ENCODE data around the gene G2E3. TPM values are rescaled to one million over a fixed set of nuclear protein-coding genes. Genes with fewer than 3 reads are reported as not detected.

G2E3 gene
- total and polyA plus RNA-seq, 2 of the 13 experiments (the other 11 are each of a cell fraction or from before 2014, with no cell fraction given): 22.8 to 63.0 TPM

DNA sequence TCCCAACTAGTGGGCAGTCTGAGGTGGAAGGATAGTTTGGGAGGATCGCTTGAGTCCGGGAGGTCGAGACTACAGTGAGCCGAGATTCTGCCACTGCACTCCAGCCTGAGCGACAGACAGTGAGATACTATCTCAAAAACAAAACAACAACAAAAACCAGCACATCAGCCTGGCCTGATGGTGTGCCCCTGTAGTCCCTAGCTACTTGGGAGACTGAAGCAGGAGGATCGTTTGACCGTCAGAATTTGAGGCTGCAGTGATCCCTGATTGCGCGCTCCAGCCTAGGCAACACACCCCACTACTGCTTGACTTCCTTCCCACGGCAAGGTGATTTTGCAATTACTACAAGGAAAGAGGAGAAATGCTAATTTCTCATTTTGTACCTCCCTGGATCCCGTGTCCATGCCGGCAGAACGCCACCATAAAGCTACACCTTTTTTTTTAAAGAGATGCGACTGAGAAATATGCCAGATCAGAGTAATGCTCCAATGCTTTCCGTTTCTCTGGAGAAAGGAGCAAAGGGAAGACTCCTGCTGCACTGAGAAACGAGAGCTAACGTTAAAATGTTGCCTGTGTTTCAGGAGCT is 62.5 kb downstream of the G2E3 start (continued):
- no peak for TF ChIP-seq ZNF18 (CRISPR knock-in tag; IDR thresholded peaks at IDR 0.05; ENCODE audit: insufficient replicate concordance)
- TF ChIP-seq ZNF607 (CRISPR knock-in tag; IDR thresholded peaks at IDR 0.05; ENCODE audit: borderline replicate concordance): no peak
- TF ChIP-seq ISL2 (CRISPR knock-in tag; IDR thresholded peaks at IDR 0.05): no peak
- no peak for TF ChIP-seq ZNF431 (CRISPR knock-in tag; IDR thresholded peaks at IDR 0.05; ENCODE audit: borderline replicate concordance, low read depth)
- TF ChIP-seq HOMEZ (CRISPR knock-in tag; IDR thresholded peaks at IDR 0.05; ENCODE audit: low read depth): no peak; the same call in 1 of the 2 replicates
- TF ChIP-seq ZNF512B (CRISPR knock-in tag; IDR thresholded peaks at IDR 0.05; ENCODE audit: borderline replicate concordance): 0 out of 2 replicates have a peak, but pooled peaks have one; percentile 81
- TF ChIP-seq, protein P1, sequence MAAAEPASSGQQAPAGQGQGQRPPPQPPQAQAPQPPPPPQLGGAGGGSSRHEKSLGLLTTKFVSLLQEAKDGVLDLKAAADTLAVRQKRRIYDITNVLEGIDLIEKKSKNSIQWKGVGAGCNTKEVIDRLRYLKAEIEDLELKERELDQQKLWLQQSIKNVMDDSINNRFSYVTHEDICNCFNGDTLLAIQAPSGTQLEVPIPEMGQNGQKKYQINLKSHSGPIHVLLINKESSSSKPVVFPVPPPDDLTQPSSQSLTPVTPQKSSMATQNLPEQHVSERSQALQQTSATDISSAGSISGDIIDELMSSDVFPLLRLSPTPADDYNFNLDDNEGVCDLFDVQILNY (CRISPR knock-in tag; conservative IDR thresholded peaks at IDR 0.05): no peak
- TF ChIP-seq SMC3 (IDR thresholded peaks at IDR 0.05; ENCODE audit: low read length): no peak
- TF ChIP-seq ZNF557 (CRISPR knock-in tag; IDR thresholded peaks at IDR 0.05): peak; percentile 55; the same call in 1 of the 2 replicates
- no peak for TF ChIP-seq GATAD2A (CRISPR knock-in tag; IDR thresholded peaks at IDR 0.05)
- TF ChIP-seq, protein P2, sequence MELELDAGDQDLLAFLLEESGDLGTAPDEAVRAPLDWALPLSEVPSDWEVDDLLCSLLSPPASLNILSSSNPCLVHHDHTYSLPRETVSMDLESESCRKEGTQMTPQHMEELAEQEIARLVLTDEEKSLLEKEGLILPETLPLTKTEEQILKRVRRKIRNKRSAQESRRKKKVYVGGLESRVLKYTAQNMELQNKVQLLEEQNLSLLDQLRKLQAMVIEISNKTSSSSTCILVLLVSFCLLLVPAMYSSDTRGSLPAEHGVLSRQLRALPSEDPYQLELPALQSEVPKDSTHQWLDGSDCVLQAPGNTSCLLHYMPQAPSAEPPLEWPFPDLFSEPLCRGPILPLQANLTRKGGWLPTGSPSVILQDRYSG (CRISPR knock-in tag; IDR thresholded peaks at IDR 0.05): no peak
- TF ChIP-seq JUND (CRISPR knock-in tag; IDR thresholded peaks at IDR 0.05): no peak
- TF ChIP-seq, protein P3, sequence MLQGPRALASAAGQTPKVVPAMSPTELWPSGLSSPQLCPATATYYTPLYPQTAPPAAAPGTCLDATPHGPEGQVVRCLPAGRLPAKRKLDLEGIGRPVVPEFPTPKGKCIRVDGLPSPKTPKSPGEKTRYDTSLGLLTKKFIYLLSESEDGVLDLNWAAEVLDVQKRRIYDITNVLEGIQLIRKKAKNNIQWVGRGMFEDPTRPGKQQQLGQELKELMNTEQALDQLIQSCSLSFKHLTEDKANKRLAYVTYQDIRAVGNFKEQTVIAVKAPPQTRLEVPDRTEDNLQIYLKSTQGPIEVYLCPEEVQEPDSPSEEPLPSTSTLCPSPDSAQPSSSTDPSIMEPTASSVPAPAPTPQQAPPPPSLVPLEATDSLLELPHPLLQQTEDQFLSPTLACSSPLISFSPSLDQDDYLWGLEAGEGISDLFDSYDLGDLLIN (CRISPR knock-in tag; IDR thresholded peaks at IDR 0.05; ENCODE audit: borderline replicate concordance): no peak
- TF ChIP-seq ZNF652 (CRISPR knock-in tag; IDR thresholded peaks at IDR 0.05; ENCODE audit: borderline replicate concordance, low read depth): peak; percentile 10; the same call in 1 of the 2 replicates
- TF ChIP-seq U2AF1 (optimal IDR thresholded peaks at IDR 0.05; ENCODE audit: low read depth, low read length): peak; percentile 84
- TF ChIP-seq HOXA3 (CRISPR knock-in tag; IDR thresholded peaks at IDR 0.05): peak; percentile 38; the same call in 1 of the 2 replicates
- TF ChIP-seq ZNF468 (CRISPR knock-in tag; IDR thresholded peaks at IDR 0.05): peak; percentile 33; the same call in 1 of the 2 replicates
- TF ChIP-seq, protein P4, sequence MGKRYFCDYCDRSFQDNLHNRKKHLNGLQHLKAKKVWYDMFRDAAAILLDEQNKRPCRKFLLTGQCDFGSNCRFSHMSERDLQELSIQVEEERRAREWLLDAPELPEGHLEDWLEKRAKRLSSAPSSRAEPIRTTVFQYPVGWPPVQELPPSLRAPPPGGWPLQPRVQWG (CRISPR knock-in tag; IDR thresholded peaks at IDR 0.05; ENCODE audit: borderline replicate concordance, low read depth): 0 out of 2 replicates have a peak, but pooled peaks have one; percentile 71
- no peak for TF ChIP-seq TEAD2 (CRISPR knock-in tag; IDR thresholded peaks at IDR 0.05)
- TF ChIP-seq POLR2G (IDR thresholded peaks at IDR 0.05; ENCODE audit: low read depth, low read length): no peak
- no peak for TF ChIP-seq RBAK (CRISPR knock-in tag; IDR thresholded peaks at IDR 0.05)
